Mucosa of descending colon (tissue), 3 donors: Measurements from ENCODE around the gene PRPF8. TPM values are rescaled to one million over a fixed set of nuclear protein-coding genes. Genes with fewer than 3 reads are reported as not detected.

Experiments
- ATAC-seq: fragments of 200-7000 bp; cut with Tn5 transposase; one replicate; pipeline ENCODE4 v1.9.1; 2020; ENCODE audit warnings: mild to moderate bottlenecking, moderate library complexity
- DNase-seq, 3 donors: peaks; one replicate each; pipeline ENCODE4 v3.0.0-alpha.2; 2020
- H3K36me3 ChIP-seq: fragments of 200-600 bp; one replicate; pipeline ENCODE4 v1.8.0; 2021; ENCODE audit warnings: low read depth, mild to moderate bottlenecking
- H3K4me1 ChIP-seq: fragments of 200-600 bp; one replicate; pipeline ENCODE4 v1.8.0; 2021; ENCODE audit warnings: low read depth, mild to moderate bottlenecking
- H3K4me3 ChIP-seq: fragments of 200-600 bp; one replicate; pipeline ENCODE4 v1.8.0; 2021; ENCODE audit warnings: mild to moderate bottlenecking
- H3K9me3 ChIP-seq: fragments of 200-600 bp; one replicate; pipeline ENCODE4 v1.8.0; 2021; ENCODE audit warnings: mild to moderate bottlenecking
- intact Hi-C, 2 donors: fragments of 100-400 bp; cut with DNase I in 1 of 2; cut with micrococcal nuclease in 1 of 2; formaldehyde crosslinking; loops; one replicate each; pipeline versions ENCODE4 v1.11.0 to v1.11.1; 2022; cut with DNase I, micrococcal nuclease
- total RNA-seq, 3 donors: library from RNA; stranded (reverse); fragmentation: NEBNext Ultra II Directional in 2 of 3; extraction: Animal tissue kit (Norgen Biotek cat#: 25700) in 2 of 3; gene quantifications; one replicate each; pipeline versions ENCODE4 v1.2.1 to v1.2.4, GENCODE V29; 2021 to 2023
- TF ChIP-seq, protein P1 (sequence below): fragments of 200-600 bp; IDR thresholded peaks from one replicate; pipeline ENCODE4 v1.8.0; 2022; ENCODE audit warnings: antibody characterized with exemption, mild to moderate bottlenecking
- donor health status: DM: no; HTN: no; CAD: no; lungs with moderate emphysema.
- donor health status: DM: no; HTN: no; CAD: no.
- donor health status: DM: no; HTN: yes; CAD: no.

Gene PRPF8
- total RNA-seq, 3 donors from 2014 or later = 214 to 238 (median 222) TPM

GRCh38 chr17:1625053-1625452, 59.6 kb downstream of the PRPF8 start:
- DNase-seq = no peak
- Histone ChIP-seq H3K4me3 (no peak overlapping the region), H3K36me3 (peaks cover 3% of the 10 kb centered on the region), H3K9me3 (no peaks in the 10 kb centered on the region), H3K4me1 (peaks cover 14% of the 10 kb centered on the region)
- intact Hi-C loops = loop anchor here in 1 of 2 donors (5.0 kb wide), 1 partner anchor 48 kb away; no protein-coding TSS in a partner anchor
- TF ChIP-seq, protein P1, sequence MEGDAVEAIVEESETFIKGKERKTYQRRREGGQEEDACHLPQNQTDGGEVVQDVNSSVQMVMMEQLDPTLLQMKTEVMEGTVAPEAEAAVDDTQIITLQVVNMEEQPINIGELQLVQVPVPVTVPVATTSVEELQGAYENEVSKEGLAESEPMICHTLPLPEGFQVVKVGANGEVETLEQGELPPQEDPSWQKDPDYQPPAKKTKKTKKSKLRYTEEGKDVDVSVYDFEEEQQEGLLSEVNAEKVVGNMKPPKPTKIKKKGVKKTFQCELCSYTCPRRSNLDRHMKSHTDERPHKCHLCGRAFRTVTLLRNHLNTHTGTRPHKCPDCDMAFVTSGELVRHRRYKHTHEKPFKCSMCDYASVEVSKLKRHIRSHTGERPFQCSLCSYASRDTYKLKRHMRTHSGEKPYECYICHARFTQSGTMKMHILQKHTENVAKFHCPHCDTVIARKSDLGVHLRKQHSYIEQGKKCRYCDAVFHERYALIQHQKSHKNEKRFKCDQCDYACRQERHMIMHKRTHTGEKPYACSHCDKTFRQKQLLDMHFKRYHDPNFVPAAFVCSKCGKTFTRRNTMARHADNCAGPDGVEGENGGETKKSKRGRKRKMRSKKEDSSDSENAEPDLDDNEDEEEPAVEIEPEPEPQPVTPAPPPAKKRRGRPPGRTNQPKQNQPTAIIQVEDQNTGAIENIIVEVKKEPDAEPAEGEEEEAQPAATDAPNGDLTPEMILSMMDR = no peak
- ATAC-seq = no peak

GRCh38 chr17:1624650-1625049, 60.0 kb downstream of the PRPF8 start:
- no peak for ATAC-seq
- no peak for DNase-seq
- H3K36me3 ChIP-seq = peaks cover 3% of the 10 kb centered on the region
- no peak overlapping the region for H3K4me3 ChIP-seq
- TF ChIP-seq, protein P1 = no peak
- no peaks in the 10 kb centered on the region for H3K9me3 ChIP-seq
- intact Hi-C loops = loop anchor here in 1 of 2 donors (5.0 kb wide), 1 partner anchor 47 kb away; no protein-coding TSS in a partner anchor
- H3K4me1 ChIP-seq = peaks cover 10% of the 10 kb centered on the region

- TF ChIP-seq, protein P1 = no peak
- no peaks in the 10 kb centered on the region for H3K36me3 ChIP-seq
- intact Hi-C loops = no loop called here
- ATAC-seq (no peak), DNase-seq (no peak)
- peaks cover 10% of the 10 kb centered on the region for H3K4me1 ChIP-seq
- H3K4me3 ChIP-seq = no peak overlapping the region
- H3K9me3 ChIP-seq = no peaks in the 10 kb centered on the region
Observed at GRCh38 chr17:1623057-1623630, 61.5 kb downstream of the PRPF8 start.

DNA sequence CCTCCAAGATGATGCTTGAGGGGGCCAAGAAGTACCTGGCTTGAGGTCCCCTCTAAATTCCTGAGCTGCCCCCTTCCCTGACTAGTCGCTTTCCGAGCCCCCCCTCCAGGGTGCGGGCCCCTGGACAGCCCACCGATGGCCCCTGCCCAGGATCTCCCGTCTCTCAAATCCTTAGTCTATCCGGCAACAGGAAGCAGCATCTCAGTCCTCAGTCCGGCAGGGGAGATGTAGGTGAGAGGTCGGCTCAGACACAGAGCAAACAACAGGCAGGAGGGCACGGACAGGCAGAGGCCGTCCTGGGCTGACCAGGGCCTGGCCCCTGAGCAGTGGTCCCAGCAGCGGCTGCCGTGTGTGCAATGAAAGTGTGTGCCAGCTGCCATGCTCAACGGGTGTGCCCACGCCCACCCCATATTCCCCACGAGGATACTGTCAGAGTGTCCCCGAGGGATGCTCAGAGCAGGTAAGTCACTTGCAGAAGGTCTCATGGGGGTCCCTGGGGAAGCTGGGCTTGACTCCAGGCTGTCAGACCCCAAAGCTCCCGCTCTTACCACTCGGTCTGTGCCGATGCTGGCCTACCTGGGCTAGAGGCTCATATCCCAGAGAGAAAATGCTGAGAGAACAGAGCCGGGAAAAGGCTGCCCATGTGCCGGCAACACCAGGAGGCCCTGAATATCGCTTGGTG, 63.3 kb downstream of the PRPF8 start:
- Histone ChIP-seq H3K4me1 (peaks cover 12% of the 10 kb centered on the region), H3K4me3 (no peak overlapping the region), H3K9me3 (no peaks in the 10 kb centered on the region), H3K36me3 (no peaks in the 10 kb centered on the region)
- intact Hi-C loops = no loop called here
- TF ChIP-seq, protein P1 = no peak
- no peak for ATAC-seq
- DNase-seq = no peak

DNA sequence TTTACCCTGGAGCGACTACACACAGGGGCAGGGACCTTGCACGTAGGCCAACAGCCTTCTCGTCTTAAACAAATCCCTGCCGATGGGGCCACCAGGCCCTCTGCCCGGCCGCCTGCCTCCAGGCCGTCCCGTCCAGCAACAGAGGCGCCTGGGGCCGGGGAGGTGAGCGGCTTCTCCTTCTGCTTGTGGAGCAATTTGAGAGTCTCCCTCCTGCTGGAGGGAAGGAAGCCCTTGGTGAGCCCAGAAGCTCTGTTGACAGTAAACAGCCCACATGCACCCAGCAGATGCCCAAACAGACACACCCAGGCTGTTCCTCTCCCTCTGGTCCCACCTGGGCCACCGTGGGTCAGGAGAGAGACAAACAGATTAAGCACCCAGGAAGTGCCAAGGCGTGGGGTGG, 64.2 kb downstream of the PRPF8 start:
- no peak for DNase-seq
- H3K4me1 ChIP-seq = peaks cover 12% of the 10 kb centered on the region

More for the DNA sequence above, 64.2 kb downstream of the PRPF8 start:
- intact Hi-C loops = no loop called here
- no peak for ATAC-seq
- TF ChIP-seq, protein P1 = no peak
- H3K36me3 ChIP-seq = no peaks in the 10 kb centered on the region
- no peaks in the 10 kb centered on the region for H3K9me3 ChIP-seq
- H3K4me3 ChIP-seq = no peak overlapping the region
